ENCODE results near the gene TMEM263.

The TMEM263 gene

GRCh38 chr12:106953352-106954250, 2.1 kb upstream of the TMEM263 start:
- DNase-seq = no peak

DNA sequence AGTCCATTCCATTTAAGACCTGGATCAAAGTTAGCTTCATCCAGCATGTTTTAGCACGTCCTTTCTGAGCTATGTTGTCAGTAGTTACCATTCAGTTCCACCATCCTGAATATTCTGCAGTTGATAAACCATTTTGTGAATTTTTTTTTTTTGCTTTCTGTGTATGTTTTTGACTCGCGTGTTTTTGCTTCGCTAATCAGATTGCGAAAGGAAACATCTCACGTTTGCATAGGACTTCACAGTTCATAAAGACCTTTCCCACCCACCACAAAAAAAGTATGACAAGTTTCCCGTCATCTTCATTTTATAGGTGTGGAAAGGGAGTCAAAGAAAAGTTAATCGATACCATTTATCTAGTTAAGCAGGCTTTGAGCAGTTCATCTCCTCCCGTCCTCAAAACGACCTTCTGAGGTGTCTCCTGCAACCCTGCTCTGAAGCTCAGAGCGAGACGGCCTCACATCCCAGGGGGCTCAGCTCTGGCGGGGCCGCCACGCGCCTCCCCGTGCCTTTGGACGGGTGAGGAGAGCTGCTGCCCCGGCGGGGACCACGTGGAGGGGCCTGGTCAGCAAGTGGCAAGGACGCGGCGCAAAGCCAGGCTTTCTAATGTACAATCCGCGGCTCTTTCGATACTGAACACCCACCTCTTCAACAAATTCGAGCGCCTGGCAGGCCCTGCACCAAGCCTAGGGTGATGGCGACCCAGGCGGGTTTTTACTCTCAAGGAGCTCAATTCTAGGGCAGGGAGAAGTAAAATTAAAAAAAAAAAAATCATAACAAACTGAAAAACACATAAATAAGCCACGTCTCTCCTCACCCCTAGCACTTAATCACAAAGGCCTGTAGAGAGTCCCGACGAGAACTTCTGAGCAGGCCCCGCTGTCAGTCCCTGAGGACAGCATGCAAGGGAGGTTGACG, 988 bp upstream of the TMEM263 start:
- no peak for DNase-seq

GRCh38 chr12:106956048-106956578, 406 bp downstream of the TMEM263 start:
- DNase-seq = no peak

DNA sequence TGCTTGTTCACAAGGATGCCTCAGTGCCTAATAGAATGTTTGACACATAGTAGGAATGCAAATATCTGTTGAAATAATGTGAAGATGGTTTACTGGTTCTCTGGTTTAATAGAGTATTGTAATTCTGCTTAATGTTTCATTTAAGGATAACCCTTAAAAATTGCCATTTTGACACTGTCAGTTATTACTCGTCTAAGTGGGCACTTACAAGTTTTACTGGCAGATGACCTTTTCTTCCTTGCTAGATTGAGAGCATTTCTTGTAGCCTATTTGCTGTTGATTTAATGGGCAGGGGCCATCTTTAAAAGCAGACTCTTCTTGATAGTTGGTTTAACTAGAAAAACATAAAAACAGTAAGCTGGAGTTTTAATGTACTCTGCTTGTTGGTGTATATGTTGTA, 1.9 kb downstream of the TMEM263 start:
- no peak for DNase-seq

DNA sequence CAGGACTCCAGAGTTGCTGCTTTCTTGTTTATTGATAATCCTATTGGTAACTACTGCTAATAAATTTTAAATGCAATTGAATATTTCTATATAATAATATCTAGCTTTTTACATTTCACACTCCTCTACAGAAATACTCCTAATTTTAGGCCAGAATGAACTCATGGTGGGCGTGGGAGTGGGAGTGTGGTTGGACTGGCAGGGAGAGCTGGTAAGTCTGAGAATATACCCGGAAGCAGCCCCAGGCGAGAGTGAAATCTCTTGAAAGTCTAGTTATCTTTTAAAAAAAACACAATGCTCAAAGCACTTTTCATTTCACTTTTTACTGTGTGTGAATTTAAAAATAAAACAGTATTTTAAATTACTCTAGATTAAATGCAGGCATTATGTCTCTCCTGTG, 4.7 kb downstream of the TMEM263 start:
- no peak for DNase-seq

DNA sequence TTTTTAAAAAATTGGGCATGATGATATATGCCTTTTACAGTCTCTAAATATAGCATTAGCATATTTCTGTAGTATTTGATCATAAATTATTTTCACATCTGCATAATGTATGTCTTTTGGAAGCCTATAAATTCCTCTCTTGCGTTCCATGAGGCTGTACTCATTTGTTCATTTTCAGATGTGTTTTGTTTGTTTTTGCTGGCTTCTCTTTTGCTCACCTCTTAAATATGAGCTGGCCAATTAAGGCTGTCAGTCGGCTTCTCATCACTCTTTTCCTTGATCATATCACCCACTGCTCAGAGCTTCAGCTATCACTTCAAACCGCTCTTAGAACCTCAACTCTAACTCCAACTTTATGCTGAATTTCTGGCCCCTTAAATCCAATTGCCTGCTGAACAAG, 6.6 kb downstream of the TMEM263 start:
- DNase-seq = no peak

DNA sequence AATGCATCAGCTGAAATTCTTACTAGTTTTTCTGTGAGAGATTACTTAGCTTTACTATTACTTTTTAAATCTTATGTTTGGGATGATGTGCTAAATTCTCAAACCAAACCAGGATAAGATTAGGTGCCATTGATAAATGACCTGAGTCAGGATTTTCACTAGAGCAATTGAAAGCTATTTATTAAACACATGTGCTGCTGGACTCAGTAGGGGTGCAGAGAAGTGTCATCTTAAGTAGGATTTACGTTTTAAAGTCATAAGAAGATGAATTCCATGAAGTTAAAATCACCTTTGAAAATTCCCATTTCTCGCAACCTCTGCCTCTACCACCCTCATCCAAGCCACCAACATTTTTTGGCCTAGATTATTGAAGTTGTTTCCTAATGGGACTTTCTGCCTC, 8.8 kb downstream of the TMEM263 start:
- no peak for DNase-seq

GRCh38 chr12:106971065-106971464, 15.4 kb downstream of the TMEM263 start:
- DNase-seq = no peak

DNA sequence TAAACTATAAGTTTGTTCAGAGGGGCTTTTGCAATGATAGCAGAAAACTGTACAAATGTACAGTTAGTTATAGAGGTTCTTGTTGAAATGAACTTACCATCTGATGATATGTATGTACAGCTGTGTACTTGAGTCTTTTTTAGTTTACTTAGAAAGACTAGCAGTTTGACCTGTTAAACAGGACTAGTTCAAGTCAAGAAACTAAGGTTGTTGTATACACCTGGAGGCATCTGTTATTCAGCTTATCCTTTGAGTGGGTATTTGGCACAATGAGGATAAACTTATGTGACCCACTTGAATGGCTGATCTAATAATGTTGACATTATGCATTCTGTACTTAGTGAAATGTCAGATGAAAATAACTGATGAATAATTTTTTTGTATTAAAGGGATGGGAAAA, 17.8 kb downstream of the TMEM263 start:
- DNase-seq = no peak

GRCh38 chr12:106974511-106974910, 18.8 kb downstream of the TMEM263 start:
- DNase-seq = no peak

- no peak for DNase-seq
These were observed 19.4 kb downstream of the TMEM263 start for GRCh38 chr12:106975098-106975497.

- DNase-seq = no peak
These were observed 20.4 kb downstream of the TMEM263 start for GRCh38 chr12:106975993-106976658.

- no peak for DNase-seq
These were observed 21.0 kb downstream of the TMEM263 start for GRCh38 chr12:106976668-106977067.

DNA sequence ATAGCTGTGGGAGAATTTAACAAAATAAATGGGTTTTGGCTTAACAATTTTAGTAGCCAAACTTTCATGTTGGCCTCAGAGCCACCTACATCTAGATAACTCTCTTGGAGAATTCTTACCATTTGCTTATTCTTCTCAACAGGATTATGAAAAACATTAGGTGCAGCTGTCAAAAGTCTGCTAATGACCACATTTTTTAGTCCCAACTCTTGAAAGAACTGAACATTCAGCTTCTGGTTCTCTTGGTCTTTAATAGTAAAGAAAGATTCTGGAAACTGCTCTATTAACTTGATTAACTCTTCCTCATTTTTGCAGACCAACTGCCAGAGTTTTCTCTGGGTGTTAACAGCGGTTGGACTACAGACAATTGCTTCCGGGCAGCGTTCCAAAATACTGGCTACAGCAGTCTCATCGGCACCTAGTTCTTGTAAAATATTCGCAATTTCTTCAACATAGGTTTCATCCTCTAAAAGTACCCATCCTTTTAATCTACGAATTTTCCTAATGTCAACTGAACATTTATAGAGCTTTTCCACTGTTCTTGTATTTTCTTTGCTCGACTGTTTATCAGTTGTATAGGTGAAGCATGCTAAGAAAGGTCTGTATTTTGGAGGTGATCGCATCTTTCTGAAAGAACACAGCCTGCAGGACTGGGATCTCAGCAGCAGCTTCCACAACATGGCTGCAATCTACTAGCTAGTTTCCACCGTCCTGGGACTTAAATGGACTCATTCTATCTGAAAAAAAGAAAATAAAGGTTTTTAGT, 22.5 kb downstream of the TMEM263 start:
- DNase-seq = no peak

- DNase-seq = no peak
These were observed 25.2 kb downstream of the TMEM263 start for GRCh38 chr12:106980944-106981343.

DNA sequence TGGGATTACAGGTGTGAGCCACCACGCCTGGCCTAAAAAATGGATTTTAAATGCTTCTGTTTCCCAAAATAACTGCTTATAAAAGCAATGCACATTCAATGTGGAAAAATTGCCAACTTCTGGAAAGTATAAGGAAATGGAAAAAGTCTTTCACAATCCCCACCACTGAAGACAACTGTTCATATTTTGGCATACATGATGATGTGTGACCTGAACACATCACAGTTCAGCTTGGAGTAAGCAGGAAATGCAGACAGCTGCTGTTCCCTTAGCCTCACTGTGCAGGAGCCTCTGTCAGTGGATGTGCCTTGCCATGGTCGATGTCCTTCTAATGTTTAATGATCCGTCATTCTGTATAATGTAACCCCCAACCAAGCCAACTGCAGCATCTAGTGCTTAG, 26.1 kb downstream of the TMEM263 start:
- no peak for DNase-seq

DNA sequence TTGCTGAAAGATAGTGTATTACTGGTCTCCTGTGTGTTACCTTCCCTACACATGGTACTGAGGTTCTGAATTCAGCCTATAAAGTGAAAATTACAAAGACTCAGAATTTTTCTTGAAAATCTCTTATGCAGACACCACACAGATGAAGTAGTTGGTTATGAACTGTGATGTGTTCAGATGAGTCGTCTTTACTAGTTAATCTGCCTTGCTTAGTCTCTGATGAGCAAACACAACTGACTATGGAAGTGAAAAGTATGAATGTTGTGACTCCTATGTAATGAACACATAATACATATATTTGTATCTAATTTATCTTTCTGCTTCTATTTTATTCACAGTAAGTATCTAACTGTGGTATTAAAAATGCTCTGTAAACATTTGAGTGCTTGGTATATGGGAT, 26.5 kb downstream of the TMEM263 start:
- DNase-seq = no peak

- DNase-seq = no peak
These were observed 29.0 kb downstream of the TMEM263 start for GRCh38 chr12:106984588-106985137.

- no peak for DNase-seq
These were observed 29.8 kb downstream of the TMEM263 start for GRCh38 chr12:106985479-106985878.

GRCh38 chr12:106986135-106986534, 30.4 kb downstream of the TMEM263 start:
- DNase-seq = no peak

DNA sequence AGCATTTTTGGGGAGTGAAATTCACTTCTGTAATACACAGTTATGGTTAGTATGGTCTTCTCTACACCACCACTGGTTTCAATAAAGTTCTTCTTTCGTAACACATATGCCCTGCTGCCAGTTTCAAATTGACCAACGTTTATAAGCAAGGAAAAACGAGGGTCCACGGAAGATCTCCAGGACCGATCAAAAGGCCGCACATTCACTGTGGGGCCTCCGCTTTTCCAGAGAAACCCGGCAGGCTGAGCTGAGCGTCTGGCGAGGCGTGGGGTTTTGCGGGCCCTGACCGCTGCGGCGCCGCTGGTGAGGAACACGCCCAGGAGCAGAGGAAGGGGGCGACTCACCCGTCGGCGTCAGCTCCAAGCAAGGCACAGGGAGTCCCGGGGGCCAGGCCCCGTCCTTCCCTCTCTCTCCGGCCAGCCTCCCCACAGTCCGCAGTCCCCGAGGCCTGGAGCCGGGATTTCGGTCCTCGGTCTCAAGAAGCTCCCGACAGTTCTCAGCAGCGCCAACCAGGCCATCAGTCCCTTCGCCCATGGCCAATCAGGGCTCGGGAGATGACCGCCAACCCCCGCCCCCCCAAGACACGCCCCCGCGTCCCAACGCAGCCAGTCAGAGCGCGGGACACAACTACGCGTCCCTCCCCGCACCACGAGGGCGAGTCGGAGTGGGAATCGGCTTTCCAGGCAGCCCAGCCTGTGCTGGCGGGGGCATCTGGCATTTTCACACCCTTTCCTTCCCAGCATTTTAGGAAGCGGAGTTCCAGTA, 31.1 kb downstream of the TMEM263 start, which contains the start of gene MTERF2:
Gene MTERF2, minus strand, starts transcription at position 522 of the 765 bp plus-strand sequence. CDS start 8,432 bp downstream, outside the sequence.
- peak; percentile 79 for DNase-seq
